ENCODE data around the gene MPND. TPM values are rescaled to one million over a fixed set of nuclear protein-coding genes. Genes with fewer than 3 reads are reported as not detected.

Gene MPND
- total RNA-seq, 3 donors from 2014 or later: 43.8 to 82.8 (median 49.0) TPM

DNA sequence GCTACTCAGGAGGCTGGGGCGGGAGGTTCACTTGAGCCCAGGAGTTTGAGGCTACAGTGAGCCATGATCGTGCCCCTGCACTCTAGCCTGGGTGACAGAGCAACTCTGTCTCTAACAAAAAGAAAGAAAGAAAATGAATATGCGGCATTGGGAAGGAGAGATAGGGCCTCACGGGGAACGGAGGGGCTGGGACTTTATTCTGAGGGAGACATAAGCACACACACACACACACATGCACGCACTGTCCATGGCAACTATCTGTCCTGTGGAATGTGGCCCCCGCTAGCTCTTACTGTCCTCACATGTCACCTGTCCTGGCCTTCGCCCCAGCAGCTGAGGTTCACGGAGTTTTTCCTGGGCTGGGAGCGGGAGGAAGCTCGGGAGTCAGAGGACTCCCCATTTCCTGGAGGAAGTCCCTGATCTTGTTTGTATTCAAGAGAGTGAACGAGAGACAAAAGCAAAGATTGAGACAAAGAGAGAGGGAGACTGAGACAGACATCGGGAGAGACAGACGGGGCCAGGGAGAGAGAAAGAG, 5.4 kb upstream of the MPND start:
- H3K4me1 ChIP-seq (ENCODE audit: low read depth): peaks cover 19% of the 10 kb centered on the region
- peak overlapping the region; percentile 25 for H3K4me3 ChIP-seq
- TF ChIP-seq, protein P1, sequence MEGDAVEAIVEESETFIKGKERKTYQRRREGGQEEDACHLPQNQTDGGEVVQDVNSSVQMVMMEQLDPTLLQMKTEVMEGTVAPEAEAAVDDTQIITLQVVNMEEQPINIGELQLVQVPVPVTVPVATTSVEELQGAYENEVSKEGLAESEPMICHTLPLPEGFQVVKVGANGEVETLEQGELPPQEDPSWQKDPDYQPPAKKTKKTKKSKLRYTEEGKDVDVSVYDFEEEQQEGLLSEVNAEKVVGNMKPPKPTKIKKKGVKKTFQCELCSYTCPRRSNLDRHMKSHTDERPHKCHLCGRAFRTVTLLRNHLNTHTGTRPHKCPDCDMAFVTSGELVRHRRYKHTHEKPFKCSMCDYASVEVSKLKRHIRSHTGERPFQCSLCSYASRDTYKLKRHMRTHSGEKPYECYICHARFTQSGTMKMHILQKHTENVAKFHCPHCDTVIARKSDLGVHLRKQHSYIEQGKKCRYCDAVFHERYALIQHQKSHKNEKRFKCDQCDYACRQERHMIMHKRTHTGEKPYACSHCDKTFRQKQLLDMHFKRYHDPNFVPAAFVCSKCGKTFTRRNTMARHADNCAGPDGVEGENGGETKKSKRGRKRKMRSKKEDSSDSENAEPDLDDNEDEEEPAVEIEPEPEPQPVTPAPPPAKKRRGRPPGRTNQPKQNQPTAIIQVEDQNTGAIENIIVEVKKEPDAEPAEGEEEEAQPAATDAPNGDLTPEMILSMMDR (IDR thresholded peaks at IDR 0.05): no peak
- intact Hi-C loops (cut with DNase I, micrococcal nuclease): no loop called here
- ATAC-seq (peak; percentile 4), DNase-seq (peak in 2 of 3 donors; percentile 53 to 73)
- H3K9me3 ChIP-seq: no peaks in the 10 kb centered on the region
- H3K36me3 ChIP-seq (ENCODE audit: low read depth): peaks cover 5% of the 10 kb centered on the region

DNA sequence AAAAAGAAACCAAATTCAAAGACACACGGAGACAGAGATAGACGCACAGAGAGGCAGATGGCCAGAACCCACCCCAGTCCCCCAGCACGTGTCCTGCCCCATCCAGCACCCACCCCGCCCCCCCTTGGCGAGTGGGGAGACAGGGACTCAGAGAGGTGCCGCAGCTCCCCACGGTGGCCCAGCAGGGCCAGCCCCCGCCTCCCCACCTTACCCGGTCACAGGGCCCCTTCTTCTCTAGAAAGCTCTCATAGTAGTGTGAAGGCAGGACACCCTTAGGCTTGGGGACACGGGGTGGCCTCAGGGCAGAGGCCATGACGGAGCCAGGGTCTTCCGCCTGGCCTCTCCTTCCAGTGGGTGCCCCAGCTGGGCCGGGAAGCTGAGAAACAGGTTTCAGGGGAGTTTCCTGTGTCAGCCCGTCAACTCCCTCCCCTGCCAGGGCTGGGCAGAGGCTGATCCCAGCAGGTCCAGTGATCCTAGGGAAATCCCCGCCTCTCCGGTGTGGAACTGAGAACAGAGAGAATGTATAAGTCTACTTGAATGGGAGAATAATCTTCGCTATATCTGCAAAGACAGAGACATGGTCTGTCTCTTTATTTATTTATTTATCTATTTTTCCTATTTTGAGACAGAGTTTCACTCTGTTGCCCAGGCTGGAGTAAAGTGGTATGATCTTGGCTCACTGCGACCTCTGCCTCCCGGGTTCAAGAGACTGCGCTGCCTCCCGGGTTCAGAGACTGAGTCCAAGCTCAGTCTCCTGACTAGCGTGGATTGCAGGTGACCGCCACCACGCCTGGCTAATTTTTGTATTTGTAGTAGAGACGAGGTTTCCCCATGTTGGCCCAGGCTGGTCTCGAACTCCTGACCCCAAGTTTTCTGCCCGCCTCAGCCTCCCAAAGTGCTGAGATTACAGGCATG, 4.7 kb upstream of the MPND start, which contains the start of gene STAP2:
STAP2 (minus strand) TSS at position 387 of the 915 bp plus-strand sequence; CDS start at position 313, 74 bp downstream.
- peaks cover 5% of the 10 kb centered on the region for H3K36me3 ChIP-seq (ENCODE audit: low read depth)
- DNase-seq (peak; percentile 88), ATAC-seq (peak; percentile 53)
- TF ChIP-seq, protein P1 (IDR thresholded peaks at IDR 0.05): no peak
- H3K9me3 ChIP-seq: no peaks in the 10 kb centered on the region
- H3K4me1 ChIP-seq (ENCODE audit: low read depth): peaks cover 19% of the 10 kb centered on the region
- peak within 1 kb of the TSS; percentile 25 for H3K4me3 ChIP-seq
- intact Hi-C loops (cut with DNase I, micrococcal nuclease): no loop called here

DNA sequence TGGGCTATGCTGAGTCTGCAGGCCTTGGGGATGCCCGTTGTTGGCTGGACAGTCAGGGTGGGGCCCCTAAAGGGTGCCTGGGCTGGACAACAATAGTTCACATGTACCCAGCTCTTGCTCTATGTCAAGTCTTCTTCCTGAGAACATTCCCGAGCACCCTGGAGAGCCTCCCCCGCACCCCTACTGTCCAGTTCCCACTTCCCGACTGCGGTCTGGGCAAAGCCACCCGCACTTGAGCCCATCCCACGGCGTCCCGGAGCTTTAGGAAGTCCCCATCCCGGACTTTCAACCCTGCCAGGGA, 1.1 kb upstream of the MPND start:
- Histone ChIP-seq H3K4me1 (ENCODE audit: low read depth) (peaks cover 26% of the 10 kb centered on the region), H3K9me3 (no peaks in the 10 kb centered on the region), H3K36me3 (ENCODE audit: low read depth) (peaks cover 5% of the 10 kb centered on the region), H3K4me3 (peak overlapping the region; percentile 57)
- ATAC-seq (no peak), DNase-seq (no peak)
- TF ChIP-seq, protein P1 (IDR thresholded peaks at IDR 0.05): no peak
- intact Hi-C loops (cut with DNase I, micrococcal nuclease): no loop called here

DNA sequence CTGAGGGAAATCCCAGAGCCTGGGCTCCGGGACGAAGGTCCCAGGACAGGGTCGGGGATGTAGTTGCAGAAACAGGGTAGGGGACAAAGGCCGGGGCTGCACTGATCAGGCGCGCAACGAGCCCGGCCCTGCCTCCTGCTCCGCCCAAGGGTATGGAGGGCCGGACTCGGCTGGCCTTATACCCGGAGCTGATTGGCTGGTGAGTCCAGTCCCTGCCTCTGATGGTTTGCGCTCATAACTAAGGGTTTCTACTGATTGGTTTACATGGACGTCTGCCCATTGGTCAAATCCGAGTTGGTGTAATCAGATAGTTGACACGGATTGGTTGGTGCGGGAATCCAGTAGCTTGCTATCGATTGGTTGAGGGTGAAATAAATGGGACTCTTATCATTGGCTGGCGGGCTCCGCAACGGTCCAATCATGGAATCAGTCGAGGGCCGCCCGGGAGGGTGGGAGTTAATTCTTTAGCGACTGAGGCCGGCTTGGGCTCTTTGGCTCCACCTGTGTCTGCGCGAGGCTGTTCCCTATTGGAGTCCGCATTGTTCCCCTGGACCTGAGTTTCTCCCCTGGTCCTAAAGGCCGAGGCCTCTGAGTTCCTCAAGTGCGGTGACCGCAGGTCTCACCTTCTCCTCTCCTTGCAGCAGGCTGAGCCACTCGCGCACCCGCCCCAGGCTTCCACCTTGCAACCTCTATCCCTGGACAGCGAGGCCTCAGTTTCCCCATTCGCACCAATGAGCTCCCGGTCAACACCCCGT, 570 bp upstream of the MPND start:
- Histone ChIP-seq H3K4me1 (ENCODE audit: low read depth) (peaks cover 26% of the 10 kb centered on the region), H3K9me3 (no peaks in the 10 kb centered on the region), H3K36me3 (ENCODE audit: low read depth) (peaks cover 5% of the 10 kb centered on the region), H3K4me3 (peak overlapping the region; percentile 57)
- ATAC-seq: peak; percentile 77
- intact Hi-C loops (cut with DNase I, micrococcal nuclease): no loop called here
- TF ChIP-seq, protein P1 (IDR thresholded peaks at IDR 0.05): peak; percentile 32
- DNase-seq: peak; percentile 95 to 98 (median 96)

DNA sequence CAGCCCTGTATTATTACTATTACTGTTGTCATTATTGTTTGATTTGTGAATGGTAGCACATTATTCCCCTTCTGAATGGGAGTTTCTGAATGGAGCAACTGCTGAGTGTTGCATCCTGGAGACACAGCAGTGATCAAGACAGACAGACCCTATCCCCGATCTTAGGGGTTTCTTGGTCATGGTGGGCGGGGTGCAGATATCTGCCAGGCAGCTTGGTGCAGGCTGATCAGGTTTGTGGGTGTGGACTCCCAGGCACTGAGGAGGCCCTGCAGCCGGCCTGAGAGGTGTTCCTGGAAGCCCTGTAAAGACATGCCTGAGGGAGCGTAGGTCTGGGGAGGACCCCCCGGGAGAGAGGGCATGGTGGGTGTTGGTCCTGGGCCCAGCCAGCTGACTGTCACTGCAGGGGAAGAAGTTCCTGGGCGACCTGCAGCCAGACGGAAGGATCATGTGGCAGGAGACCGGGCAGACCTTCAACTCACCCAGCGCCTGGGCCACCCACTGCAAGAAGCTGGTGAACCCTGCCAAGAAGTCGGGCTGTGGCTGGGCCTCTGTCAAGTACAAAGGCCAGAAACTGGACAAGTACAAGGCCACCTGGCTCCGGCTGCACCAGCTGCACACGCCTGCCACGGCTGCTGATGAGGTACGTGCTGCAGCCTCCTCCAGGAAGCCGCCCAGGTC, 2.1 kb downstream of the MPND start:
- Histone ChIP-seq H3K36me3 (ENCODE audit: low read depth) (peaks cover 5% of the 10 kb centered on the region), H3K4me1 (ENCODE audit: low read depth) (peaks cover 21% of the 10 kb centered on the region), H3K9me3 (no peaks in the 10 kb centered on the region), H3K4me3 (no peak overlapping the region)
- TF ChIP-seq, protein P1 (IDR thresholded peaks at IDR 0.05): no peak
- intact Hi-C loops (cut with DNase I, micrococcal nuclease): no loop called here
- DNase-seq (no peak), ATAC-seq (no peak)
